GM18505 (cell line): ENCODE data around the gene ENDOG.
"Not testable (repeated sequence)": the region's sequence is repeated elsewhere in the genome, so short reads cannot be mapped to it uniquely, and the experiment has no call there.

Source experiments
- ATAC-seq: cut with Tn5 transposase; IDR thresholded peaks from one replicate; pipeline ENCODE4 v1.9.1; 2021; ENCODE audit not compliant: unreplicated experiment
- POLR2A ChIP-seq: IDR thresholded peaks from 4 replicates; pipeline ENCODE4 v1.6.1; 2011; ENCODE audit warnings: borderline replicate concordance; ENCODE audit not compliant: insufficient read depth, insufficient read length; ENCODE audit errors: extremely low read depth

ENDOG gene

DNA sequence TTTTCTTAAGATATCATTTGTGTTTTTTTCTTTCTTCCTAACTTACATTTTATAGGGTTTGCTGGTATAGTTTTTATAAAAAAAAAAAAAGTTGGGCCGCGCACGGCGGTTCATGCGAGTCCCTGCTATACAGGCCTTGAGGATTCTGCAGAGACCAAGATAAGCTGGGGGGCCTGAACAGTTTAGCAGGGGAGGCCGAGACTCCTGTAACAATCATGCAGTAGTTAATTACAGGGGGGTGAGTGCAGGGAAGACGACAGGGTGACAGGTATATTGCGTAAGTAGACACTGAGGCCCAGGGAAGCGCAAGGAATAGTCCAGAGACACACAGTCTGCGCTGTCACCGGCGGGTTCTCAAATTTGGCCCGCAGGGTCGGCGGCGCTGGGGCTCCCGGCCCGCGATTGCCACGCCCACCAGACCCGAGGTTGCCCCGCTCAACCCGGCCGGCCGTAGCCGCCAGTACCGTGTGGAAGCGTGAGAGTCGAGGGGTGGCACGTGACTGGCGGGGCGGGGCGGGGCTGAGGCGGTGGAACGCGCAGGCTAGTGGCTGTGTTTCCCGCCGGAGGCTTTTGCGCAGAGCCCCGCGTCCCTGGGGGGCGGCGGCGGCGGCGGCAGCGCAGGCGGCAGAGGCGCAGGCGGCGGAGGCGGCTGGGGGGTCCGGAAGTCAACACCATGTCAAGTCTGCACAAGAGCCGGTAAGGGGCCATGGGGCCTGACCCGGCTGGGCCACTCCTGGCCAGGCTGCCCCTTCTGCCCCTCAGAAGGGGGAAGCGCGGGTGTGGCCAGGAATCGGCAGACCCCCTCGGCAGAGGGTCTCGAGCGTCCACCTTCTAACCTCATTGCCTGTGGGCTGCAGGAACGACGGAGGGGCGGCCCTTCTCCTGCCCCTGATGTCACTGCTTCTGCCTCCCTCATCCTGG lies 31.4 kb upstream of the ENDOG start, which contains the start of gene TBC1D13:
Gene TBC1D13, plus strand, starts transcription at position 573 of the 921 bp plus-strand sequence. Its CDS starts 101 bp downstream, at position 674.
- peak; percentile 84 for ATAC-seq
- TF ChIP-seq POLR2A = peak; percentile 72

- no peak for ATAC-seq
- TF ChIP-seq POLR2A = no peak
Observed at GRCh38 chr9:128787659-128788058, 30.6 kb upstream of the ENDOG start.

- no peak for TF ChIP-seq POLR2A
- ATAC-seq = no peak
Observed at GRCh38 chr9:128788445-128788844, 29.9 kb upstream of the ENDOG start.

DNA sequence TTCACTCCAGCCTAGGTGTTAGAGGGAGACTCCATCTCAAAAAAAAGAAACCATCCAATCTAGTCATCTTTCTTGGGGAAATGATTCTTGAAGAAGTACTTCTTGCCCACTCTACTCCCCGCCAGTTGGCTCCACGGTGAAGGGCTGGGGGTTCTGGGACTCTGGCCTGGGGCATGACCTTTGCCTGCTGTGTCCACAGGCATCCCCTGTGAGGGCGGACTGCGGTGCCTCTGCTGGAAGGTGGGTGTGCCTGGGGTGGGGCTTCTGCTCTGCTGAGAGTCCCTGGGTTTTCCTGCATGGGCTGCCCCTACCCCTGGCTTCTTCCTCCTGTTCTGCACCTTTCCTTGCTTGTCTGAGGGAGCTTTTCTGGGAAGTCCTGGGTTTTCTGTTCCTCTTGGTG lies 27.8 kb upstream of the ENDOG start:
- no peak for ATAC-seq
- no peak for TF ChIP-seq POLR2A

DNA sequence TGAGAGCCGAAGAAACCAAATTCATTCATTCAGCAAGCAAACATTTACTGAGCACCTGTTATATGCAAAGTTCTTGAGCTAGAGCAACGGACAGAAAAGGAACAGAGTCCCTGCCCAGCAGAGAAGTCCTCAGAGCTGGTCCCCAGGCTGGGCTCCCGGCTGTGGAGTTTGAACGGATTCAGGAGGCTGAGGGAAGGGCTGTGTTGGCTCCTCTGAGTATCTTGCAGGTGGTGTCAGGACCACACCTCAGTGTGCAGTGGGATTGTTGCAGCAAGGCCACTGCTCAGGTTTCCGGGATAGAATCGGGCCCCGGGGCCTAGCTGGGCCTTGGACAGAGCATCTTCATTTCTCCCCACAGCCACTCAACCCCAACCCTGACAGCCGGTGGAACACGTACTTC lies 26.2 kb upstream of the ENDOG start:
- TF ChIP-seq POLR2A = no peak
- no peak for ATAC-seq

GRCh38 chr9:128792978-128793686 lies 25.2 kb upstream of the ENDOG start:
- no peak for TF ChIP-seq POLR2A
- no peak for ATAC-seq

DNA sequence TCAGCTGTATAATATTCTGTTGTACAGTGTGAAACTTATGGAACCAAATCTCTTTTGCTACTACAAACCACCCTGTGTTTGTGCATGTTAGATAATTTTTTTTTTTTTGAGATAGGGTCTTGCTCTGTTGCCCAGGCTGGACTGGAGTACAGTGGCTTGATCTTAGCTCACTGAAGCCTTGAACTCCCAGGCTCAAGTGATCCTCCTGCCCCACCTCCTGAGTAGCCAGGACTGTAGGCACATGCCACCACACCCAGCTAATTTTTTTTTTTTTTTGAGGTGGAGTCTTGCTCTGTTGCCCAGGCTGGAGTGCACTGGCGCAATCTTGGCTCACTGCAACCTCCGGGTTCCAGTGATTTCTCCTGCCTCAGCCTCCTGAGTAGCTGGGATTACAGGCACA lies 23.3 kb upstream of the ENDOG start:
- ATAC-seq = not testable (repeated sequence)

GRCh38 chr9:128798896-128799295 lies 19.4 kb upstream of the ENDOG start:
- no peak for TF ChIP-seq POLR2A
- ATAC-seq = no peak

DNA sequence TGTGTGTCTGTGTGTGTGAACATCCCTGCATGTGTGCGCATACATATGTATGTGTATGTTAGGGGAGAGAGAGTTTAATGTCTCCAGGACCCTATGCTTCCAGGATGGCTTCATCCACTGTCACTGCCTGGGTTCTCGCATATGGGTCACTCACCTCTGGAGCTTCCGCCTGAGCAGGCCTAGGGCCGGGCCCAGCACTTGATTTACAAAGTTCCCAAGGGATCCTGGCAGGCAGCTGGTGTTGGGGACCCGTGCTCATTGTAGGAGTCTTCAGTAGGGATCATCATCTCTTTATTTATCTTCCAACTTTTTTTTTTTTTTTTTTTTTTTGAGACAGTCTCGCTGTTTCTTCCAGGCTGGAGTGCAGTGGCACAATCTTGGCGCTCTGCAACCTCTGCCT lies 18.2 kb upstream of the ENDOG start:
- no peak for TF ChIP-seq POLR2A
- ATAC-seq = no peak

DNA sequence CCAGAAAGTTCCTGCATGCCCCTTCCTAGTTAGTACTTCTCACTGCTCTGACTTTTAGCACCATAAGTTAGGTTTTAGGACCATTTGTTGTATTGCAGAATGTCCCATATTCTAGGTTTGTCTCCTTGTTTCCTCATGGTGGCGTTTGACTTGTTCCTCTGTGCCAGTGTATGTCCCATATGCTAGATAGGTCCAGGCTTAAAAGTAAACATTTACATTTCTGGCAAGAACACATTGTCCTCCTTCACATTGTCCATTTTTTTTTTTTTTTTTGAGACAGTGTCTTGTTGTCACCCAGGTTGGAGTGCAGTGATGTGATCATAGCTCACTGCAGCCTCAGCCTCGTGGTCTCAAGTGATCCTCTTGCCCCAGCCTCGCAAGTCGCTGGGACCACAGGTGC lies 15.8 kb upstream of the ENDOG start:
- TF ChIP-seq POLR2A = no peak
- no peak for ATAC-seq

DNA sequence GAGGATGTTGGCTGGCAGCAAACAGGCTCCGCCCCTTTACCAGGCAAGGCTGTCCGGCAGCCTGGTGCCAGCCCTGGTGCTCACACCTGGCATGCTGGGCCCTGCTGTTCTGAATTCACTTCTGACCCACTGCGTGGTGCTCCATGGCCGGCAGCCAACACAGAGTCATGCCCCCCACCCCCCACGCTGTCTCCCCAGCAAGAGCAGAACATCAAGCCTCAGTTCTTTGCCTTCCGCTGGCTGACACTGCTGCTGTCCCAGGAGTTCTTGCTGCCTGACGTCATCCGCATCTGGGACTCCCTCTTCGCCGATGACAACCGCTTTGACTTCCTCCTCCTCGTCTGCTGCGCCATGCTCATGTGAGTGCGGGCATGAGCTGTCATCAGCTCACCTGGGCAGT lies 12.6 kb upstream of the ENDOG start:
- no peak for TF ChIP-seq POLR2A
- no peak for ATAC-seq

DNA sequence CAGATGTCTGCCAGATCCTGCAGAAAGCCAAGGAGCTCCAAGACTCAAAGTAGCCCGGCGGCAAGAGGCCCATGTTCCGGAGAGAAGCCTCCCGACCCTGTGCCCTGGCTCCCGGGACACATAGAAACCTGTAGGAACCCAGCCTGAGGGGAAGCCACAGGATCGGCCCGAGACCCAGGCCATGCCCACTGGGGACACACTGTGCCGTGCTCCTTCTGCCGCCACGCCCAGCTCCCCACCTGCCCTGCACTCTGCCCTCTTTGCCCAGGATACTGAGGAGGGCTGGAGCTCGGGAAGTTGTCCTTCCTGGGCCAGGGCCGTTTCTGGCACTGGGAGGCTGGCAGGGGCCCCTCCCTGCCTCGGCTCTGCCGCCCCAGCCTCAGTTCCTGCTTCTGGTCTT lies 10.5 kb upstream of the ENDOG start:
- no peak for TF ChIP-seq POLR2A
- ATAC-seq = no peak

GRCh38 chr9:128808543-128808942 lies 9.8 kb upstream of the ENDOG start:
- TF ChIP-seq POLR2A = no peak
- ATAC-seq = no peak

GRCh38 chr9:128809036-128809599 lies 9.2 kb upstream of the ENDOG start:
- no peak for ATAC-seq
- TF ChIP-seq POLR2A = no peak
